ENCODE results near the gene GAREM1.
"Not testable (repeated sequence)": the region's sequence is repeated elsewhere in the genome, so short reads cannot be mapped to it uniquely, and the experiment has no call there.

Gene GAREM1

DNA sequence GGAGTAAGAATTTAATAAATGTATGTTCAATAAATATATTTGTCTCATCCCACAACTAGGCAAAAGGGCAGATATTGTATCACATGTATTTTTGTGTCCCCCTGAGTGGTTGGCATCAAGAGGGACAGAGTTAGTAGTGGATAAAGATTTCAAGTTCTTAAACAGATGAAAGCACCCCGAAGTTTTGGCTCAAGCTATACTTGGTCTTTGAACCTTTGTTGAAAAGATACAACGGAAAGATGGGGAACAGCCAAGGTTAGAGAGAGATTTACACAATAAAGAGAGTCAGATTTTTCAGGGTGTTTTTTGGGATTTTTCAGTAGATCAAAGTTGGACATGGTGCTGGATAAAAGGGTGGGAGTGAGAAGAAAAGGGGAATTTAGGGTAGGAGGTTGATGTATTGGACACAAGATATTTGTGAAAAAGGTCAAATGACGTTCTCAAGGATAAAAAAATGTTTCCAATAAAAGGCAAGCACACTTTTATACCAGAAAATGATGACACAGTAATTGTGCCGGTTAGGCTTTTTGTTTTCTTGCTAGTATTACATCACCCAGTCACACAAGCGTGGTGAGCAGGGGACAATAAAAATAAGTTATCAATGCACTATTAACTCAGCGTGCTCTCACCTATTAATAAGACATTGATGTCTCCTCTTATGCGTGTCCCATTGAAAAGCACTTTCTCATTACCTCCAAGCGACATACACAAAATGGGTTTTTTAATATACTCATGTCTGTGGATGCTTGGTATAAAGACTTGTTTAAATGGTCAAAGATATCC is 221.3 kb downstream of the GAREM1 start:
- no peak for DNase-seq

DNA sequence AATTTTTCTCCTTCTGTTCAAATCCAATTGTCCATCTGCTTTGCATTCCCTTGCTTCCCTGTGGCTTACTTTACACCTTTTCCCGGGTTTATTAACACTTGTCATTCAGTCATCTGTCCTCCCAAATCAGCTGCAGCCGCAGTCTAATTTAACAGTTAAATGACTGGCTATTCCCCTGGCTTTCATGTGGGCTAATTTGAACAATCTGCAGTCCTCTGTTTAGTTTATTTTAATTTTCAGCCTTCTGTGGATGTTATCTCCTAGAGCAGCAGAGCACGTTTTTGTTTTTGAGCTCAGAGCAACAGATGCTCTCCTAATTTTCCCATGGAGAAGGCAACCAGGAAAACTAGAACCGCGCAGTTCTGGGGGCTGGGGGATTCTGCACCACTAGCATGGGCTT is 225.8 kb downstream of the GAREM1 start:
- no peak for DNase-seq

DNA sequence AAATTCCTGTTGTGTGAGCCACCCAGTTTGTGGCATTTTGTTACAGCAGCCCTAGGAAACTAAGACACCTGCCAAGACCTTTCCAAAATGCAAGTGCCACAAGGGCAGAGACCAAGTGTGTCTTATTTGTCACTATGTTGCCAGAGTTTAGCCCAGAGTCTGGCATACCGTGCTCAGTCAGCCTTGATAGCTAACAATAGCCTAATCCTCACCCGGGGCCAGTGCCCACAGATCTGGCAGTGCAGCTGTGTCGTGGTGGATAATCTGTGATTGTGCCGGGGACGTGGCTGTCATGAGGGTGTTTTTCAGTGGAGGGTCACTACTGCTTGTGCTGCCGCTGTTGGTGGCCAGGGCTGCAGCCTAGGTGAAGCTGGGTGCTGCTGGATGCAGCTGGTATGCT is 227.3 kb downstream of the GAREM1 start:
- no peak for DNase-seq

DNA sequence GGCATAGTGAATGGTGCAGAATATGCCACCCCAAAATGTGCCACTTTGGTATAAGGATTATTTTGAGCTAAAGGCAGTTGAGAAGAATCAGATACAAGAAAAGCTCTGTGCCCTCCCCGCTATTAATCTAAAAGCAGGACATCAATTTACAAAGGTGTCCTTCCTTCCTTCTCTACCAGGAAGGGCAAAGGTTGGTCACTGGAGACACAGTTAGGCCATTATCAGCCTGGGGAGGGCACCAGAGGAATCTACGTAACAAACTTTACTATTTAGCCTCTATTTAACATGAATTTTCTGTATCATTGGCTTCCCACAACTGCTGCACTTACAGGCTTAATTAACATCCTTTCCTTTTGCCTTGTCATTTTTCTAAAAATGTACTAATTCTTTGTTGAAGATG is 228.3 kb downstream of the GAREM1 start:
- no peak for DNase-seq

DNA sequence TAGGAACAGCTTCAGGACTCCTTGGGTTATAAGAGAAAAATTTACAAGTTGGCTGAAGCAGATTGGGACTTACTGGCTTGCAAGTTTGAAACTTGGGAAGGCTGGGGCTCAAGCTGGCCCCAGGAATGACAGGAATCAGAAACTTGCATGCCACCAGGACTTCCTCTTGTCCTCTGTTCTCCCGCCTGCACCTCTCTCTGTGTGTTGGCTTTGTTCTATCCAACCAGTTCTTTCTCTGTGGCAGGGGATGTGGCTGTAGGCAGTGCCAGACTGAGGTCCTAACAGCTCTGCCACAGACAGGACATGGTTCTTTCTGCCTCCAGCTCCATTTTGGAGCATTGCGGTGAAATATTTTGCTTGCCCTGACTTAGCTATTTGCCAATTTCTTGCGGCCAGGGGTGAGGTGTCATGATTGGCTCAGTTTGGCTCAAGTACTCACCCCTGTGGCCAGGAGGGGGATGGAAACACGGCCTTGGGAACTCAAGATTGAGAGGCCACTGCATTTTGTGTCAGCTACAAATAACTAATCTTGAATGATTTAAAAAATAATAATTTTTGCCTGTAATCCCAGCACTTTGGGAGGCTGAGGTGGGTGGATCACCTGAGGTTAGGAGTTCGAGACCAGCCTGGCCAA is 231.9 kb downstream of the GAREM1 start:
- no peak for DNase-seq

DNA sequence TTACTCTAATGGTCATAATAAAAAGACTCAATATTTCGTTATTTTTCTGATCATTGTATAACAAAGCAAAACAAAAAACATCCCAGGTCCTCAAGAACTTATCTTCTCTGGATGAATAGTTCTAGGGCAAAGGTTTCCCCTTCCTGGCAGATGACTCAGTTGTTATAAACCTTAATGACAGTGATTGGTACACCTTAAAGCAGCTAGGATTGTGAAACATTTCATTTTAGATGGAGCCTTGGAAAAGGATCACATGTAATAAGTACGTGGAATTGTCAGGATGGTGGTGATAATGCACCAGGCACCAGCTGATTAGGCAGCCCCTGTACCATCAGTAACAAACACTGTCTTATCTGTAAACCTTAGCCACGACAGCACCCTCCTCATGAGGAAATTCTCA is 233.6 kb downstream of the GAREM1 start:
- no peak for DNase-seq

DNA sequence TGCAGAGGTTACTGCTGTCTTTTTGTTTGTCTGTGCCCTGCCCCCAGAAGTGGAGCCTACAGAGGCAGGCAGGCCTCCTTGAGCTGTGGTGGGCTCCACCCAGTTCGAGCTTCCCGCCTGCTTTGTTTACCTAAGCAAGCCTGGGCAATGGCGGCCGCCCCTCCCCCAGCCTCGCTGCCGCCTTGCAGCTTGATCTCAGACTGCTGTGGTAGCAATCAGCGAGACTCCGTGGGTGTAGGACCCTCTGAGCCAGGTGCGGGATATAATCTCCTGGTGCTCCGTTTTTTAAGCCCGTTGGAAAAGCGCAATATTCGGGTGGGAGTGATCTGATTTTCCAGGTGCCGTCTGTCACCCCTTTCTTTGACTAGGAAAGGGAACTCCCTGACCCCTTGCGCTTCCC is 237.3 kb downstream of the GAREM1 start:
- DNase-seq = not testable (repeated sequence)

DNA sequence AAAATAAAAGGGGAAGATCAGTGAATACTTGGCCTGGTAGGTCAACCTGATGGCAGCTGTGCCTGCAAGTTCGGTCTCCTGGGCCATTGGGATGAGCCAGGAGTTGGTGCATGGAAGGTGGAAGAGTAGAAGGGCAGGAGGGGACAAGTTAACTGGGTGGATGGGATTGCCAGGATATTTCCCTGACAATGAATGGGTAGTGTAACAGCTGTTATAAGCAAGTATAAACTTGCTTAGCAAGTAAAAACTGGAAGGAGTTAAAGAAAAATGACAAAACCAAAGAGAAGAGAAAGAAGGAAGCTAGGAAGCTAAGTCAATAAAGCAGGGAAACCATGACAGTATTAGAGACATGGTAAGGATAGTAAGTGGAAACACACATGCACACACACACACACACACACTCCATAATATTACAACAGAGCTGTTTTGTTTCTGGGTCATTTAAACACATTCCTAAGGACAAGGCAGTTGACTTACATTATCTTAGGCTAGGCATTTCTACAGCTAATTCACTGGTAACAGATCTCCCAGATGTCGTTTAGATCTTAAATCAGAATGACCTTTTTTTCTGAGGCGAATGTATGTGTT is 251.2 kb downstream of the GAREM1 start:
- DNase-seq = no peak

DNA sequence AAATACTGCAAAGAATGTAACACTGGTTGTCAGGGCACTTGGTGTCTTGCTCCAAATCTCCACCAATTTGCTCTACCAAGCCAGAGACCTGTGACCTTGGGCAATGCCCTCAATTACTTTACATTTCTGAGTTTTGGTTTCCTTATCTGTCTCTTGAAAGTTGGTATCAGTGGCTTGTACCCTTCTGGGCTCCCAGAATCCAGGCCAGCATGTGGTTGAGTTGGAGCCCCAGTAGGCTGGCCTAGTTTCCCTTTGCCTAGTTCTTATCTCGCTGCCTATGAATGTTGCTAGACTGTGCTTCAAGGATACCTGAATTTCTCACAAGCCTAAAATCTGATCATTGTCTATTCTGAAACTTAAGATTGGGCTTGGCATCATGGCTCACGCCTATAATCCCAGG is 254.3 kb downstream of the GAREM1 start:
- no peak for DNase-seq

DNA sequence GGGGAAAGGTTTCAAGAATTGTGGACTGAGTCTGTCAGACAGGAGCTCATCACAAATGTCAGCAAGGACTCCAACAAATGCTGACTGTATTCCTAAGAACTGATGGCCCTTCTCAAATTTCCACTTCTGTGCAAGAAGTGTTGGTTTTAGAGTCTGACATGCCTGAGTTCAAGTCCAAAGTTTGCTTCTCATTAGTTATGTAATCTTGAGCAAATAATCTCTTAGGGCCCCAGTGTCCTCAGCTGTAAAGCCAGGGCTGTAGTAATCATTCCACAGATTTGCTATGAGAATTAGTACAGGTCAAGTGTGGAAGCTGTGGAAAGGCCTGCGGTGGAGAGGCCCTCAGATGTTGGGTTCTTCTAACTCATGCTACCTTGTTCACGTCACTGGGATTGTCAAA is 257.0 kb downstream of the GAREM1 start:
- DNase-seq = peak; percentile 18

Measured in NCI-H2029 treated with DMSO at 0.1 percent for 48 hours (cell line).